HEK293 (cell line): ENCODE results near the gene TEPSIN.

Experiments used
- CTCF ChIA-PET: fragments of 350-600 bp; formaldehyde crosslinking; extraction: SDS; loops from one replicate; lab custom pipeline; 2021; ENCODE audit warnings: antibody characterized with exemption; lab: Yijun Ruan, JAX
- POLR2A ChIA-PET: fragments of 300-600 bp; formaldehyde crosslinking; extraction: SDS; loops from one replicate; lab custom pipeline; 2020; ENCODE audit warnings: antibody characterized with exemption, inconsistent platforms; lab: Yijun Ruan, JAX
- H3K27ac ChIP-seq: fragments of 200-500 bp; sonication (Bioruptor generic); 2 replicates; pipeline ENCODE4 v1.5.1; 2014; ENCODE audit warnings: low read depth, low read length, control low read depth, inconsistent platforms; ENCODE audit errors: extremely low read depth
- H3K36me3 ChIP-seq, 2 experiments: fragments of 200-500 bp in 1 of 2; sonication (Bioruptor generic) in 1 of 2; 1 replicate in 1 of 2; 2 replicates in 1 of 2; pipeline ENCODE4 v1.5.1; 2014 to 2017; ENCODE audit warnings: inconsistent platforms in 2 of 2, low read length in 2 of 2; ENCODE audit not compliant: control insufficient read depth in 2 of 2, insufficient read depth in 1 of 2
- H3K4me1 ChIP-seq: fragments of 200-500 bp; sonication (Bioruptor generic); 2 replicates; pipeline ENCODE4 v1.5.1; 2014; ENCODE audit warnings: mild to moderate bottlenecking, low read length, inconsistent platforms; ENCODE audit not compliant: control insufficient read depth, insufficient read depth
- H3K4me3 ChIP-seq: 2 replicates; pipeline ENCODE4 v1.5.1; 2011; ENCODE audit warnings: low read depth, mild to moderate bottlenecking, control low read depth, low read length, moderate library complexity
- H3K9me3 ChIP-seq: fragments of 200-500 bp; sonication (Bioruptor generic); 2 replicates; pipeline ENCODE4 v1.5.1; 2014; ENCODE audit warnings: low read depth, low read length, inconsistent platforms; ENCODE audit not compliant: control insufficient read depth, insufficient read depth
- BCL11B ChIP-seq: fragments of 450-650 bp; formaldehyde crosslinking; IDR thresholded peaks from 2 replicates; pipeline ENCODE4 v1.5.1; 2016; ENCODE audit warnings: low read depth, missing biosample characterization, missing genetic modification characterization
- SP3 ChIP-seq: fragments of 450-650 bp; formaldehyde crosslinking; IDR thresholded peaks from 2 replicates; pipeline ENCODE4 v1.5.1; 2016; ENCODE audit warnings: missing biosample characterization, missing genetic modification characterization
- ZNF133 ChIP-seq: fragments of 450-650 bp; formaldehyde crosslinking; IDR thresholded peaks from 2 replicates; pipeline ENCODE4 v1.5.1; 2016; ENCODE audit warnings: missing biosample characterization, missing genetic modification characterization
- ZNF2 ChIP-seq: fragments of 450-650 bp; formaldehyde crosslinking; IDR thresholded peaks from 2 replicates; pipeline ENCODE4 v1.5.1; 2016; ENCODE audit warnings: missing biosample characterization, missing genetic modification characterization
- ZNF37A ChIP-seq: fragments of 450-650 bp; IDR thresholded peaks from 2 replicates; pipeline ENCODE4 v1.5.1; 2018; ENCODE audit warnings: missing biosample characterization, missing genetic modification characterization
- ZNF514 ChIP-seq: fragments of 450-650 bp; formaldehyde crosslinking; IDR thresholded peaks from 2 replicates; pipeline ENCODE4 v1.5.1; 2016; ENCODE audit warnings: missing biosample characterization, missing genetic modification characterization
- ZNF558 ChIP-seq: fragments of 450-650 bp; formaldehyde crosslinking; IDR thresholded peaks from 2 replicates; pipeline ENCODE4 v1.5.1; 2016; ENCODE audit warnings: missing biosample characterization, missing genetic modification characterization
- ZNF623 ChIP-seq: fragments of 450-650 bp; formaldehyde crosslinking; IDR thresholded peaks from 2 replicates; pipeline ENCODE4 v1.5.1; 2016; ENCODE audit warnings: missing biosample characterization, missing genetic modification characterization
- ZNF626 ChIP-seq: fragments of 450-650 bp; sonication (Bioruptor Pico); formaldehyde crosslinking; IDR thresholded peaks from 2 replicates; pipeline ENCODE4 v1.5.1; 2018; ENCODE audit warnings: missing biosample characterization, missing genetic modification characterization, inconsistent platforms
- ZNF670 ChIP-seq: fragments of 450-650 bp; formaldehyde crosslinking; IDR thresholded peaks from 2 replicates; pipeline ENCODE4 v1.5.1; 2016; ENCODE audit warnings: missing biosample characterization, missing genetic modification characterization, low read depth
- ZNF837 ChIP-seq: fragments of 450-650 bp; formaldehyde crosslinking; IDR thresholded peaks from 2 replicates; pipeline ENCODE4 v1.5.1; 2016; ENCODE audit warnings: missing biosample characterization, missing genetic modification characterization
- TF ChIP-seq, protein P1 (sequence below): fragments of 450-650 bp; formaldehyde crosslinking; IDR thresholded peaks from 2 replicates; pipeline ENCODE4 v1.5.1; 2016; ENCODE audit warnings: missing biosample characterization, missing genetic modification characterization
- TF ChIP-seq, protein P2 (sequence below): fragments of 450-650 bp; formaldehyde crosslinking; IDR thresholded peaks from 2 replicates; pipeline ENCODE4 v1.5.1; 2017; ENCODE audit warnings: missing biosample characterization, missing genetic modification characterization
- TF ChIP-seq, protein P3 (sequence below): fragments of 450-650 bp; formaldehyde crosslinking; conservative IDR thresholded peaks from 2 replicates; pipeline ENCODE4 v1.5.1; 2016; ENCODE audit warnings: low read depth, missing biosample characterization, missing genetic modification characterization
- TF ChIP-seq, protein P4 (sequence below): fragments of 450-650 bp; formaldehyde crosslinking; IDR thresholded peaks from 2 replicates; pipeline ENCODE4 v1.5.1; 2016; ENCODE audit warnings: missing biosample characterization, missing genetic modification characterization
- TF ChIP-seq, protein P5 (sequence below): fragments of 450-650 bp; formaldehyde crosslinking; IDR thresholded peaks from 2 replicates; pipeline ENCODE4 v1.5.1; 2016; ENCODE audit warnings: missing biosample characterization, missing genetic modification characterization, borderline replicate concordance
- TF ChIP-seq, protein P6 (sequence below): fragments of 450-650 bp; formaldehyde crosslinking; conservative IDR thresholded peaks from 2 replicates; pipeline ENCODE4 v1.5.1; 2016; ENCODE audit warnings: low read depth, missing biosample characterization, missing genetic modification characterization

Gene TEPSIN

DNA sequence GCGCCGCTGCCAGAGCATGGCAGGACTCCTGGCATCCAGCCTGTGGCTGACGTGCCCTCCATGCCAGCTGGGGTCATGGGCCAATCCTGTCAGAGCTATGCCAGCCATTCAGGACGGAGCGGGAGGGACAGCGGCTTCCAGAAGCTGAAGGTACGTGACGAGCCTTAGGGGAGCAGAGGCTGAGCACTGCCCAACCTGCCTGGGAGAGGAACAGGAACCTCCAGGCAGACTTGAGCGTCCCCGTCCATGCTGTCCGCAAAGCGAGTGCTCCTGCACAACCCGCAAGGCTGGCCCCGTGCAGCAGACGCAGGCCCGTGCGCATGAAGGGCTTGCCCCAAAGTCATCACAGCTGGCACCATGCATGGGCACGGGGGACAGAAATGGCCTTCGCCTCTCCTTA is 21.8 kb upstream of the TEPSIN start:
- Histone ChIP-seq H3K4me3 (no peak overlapping the region), H3K4me1 (no peaks in the 10 kb centered on the region), H3K36me3 (peaks cover 0 to 83% of the 10 kb centered on the region in 2 experiments; a peak in 2 of 3 replicates), H3K9me3 (no peaks in the 10 kb centered on the region), H3K27ac (no peak overlapping the region)
- TF ChIP-seq ZNF626 = no peak
- TF ChIP-seq, protein P1, sequence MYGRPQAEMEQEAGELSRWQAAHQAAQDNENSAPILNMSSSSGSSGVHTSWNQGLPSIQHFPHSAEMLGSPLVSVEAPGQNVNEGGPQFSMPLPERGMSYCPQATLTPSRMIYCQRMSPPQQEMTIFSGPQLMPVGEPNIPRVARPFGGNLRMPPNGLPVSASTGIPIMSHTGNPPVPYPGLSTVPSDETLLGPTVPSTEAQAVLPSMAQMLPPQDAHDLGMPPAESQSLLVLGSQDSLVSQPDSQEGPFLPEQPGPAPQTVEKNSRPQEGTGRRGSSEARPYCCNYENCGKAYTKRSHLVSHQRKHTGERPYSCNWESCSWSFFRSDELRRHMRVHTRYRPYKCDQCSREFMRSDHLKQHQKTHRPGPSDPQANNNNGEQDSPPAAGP = no peak
- TF ChIP-seq, protein P2, sequence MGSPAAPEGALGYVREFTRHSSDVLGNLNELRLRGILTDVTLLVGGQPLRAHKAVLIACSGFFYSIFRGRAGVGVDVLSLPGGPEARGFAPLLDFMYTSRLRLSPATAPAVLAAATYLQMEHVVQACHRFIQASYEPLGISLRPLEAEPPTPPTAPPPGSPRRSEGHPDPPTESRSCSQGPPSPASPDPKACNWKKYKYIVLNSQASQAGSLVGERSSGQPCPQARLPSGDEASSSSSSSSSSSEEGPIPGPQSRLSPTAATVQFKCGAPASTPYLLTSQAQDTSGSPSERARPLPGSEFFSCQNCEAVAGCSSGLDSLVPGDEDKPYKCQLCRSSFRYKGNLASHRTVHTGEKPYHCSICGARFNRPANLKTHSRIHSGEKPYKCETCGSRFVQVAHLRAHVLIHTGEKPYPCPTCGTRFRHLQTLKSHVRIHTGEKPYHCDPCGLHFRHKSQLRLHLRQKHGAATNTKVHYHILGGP (tag by site-specific recombination) = no peak
- TF ChIP-seq, protein P3, sequence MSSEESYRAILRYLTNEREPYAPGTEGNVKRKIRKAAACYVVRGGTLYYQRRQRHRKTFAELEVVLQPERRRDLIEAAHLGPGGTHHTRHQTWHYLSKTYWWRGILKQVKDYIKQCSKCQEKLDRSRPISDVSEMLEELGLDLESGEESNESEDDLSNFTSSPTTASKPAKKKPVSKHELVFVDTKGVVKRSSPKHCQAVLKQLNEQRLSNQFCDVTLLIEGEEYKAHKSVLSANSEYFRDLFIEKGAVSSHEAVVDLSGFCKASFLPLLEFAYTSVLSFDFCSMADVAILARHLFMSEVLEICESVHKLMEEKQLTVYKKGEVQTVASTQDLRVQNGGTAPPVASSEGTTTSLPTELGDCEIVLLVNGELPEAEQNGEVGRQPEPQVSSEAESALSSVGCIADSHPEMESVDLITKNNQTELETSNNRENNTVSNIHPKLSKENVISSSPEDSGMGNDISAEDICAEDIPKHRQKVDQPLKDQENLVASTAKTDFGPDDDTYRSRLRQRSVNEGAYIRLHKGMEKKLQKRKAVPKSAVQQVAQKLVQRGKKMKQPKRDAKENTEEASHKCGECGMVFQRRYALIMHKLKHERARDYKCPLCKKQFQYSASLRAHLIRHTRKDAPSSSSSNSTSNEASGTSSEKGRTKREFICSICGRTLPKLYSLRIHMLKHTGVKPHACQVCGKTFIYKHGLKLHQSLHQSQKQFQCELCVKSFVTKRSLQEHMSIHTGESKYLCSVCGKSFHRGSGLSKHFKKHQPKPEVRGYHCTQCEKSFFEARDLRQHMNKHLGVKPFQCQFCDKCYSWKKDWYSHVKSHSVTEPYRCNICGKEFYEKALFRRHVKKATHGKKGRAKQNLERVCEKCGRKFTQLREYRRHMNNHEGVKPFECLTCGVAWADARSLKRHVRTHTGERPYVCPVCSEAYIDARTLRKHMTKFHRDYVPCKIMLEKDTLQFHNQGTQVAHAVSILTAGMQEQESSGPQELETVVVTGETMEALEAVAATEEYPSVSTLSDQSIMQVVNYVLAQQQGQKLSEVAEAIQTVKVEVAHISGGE = no peak
- no peak for TF ChIP-seq ZNF558
- TF ChIP-seq ZNF623 (tag by site-specific recombination) = no peak
- POLR2A ChIA-PET = no interaction called here
- CTCF ChIA-PET = no interaction called here

DNA sequence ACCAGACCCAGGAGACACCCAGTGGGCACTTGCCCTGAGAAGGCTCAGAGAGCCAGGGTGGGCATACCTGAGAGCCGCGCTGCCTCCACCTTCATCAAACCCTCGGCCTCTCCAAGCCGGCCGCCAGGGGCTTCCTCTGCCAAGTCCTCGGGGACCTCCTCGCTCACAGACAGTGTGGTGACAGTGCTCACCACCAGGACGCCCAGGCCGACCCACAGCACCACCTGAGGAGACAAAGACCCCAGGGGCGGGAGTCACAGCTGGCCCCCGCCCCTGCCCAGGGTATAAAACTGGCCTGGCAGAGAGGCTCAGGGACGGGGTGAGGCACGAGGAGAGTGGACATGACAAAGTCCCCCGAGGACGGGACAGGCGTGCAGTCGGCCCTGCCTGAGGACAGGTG is 21.3 kb upstream of the TEPSIN start:
- Histone ChIP-seq H3K4me1 (peaks cover 2% of the 10 kb centered on the region; the same call in 1 of the 2 replicates), H3K9me3 (no peaks in the 10 kb centered on the region), H3K27ac (no peak overlapping the region), H3K36me3 (peaks cover 0 to 78% of the 10 kb centered on the region in 2 experiments; a peak in 2 of 3 replicates), H3K4me3 (no peak overlapping the region)
- ChIA-PET CTCF (no interaction called here), POLR2A (interaction anchor here (0.9 kb wide), 1 partner anchor 9 kb away, joined by 4 read pairs; no protein-coding TSS in a partner anchor)
- TF ChIP-seq ZNF2 (tag by site-specific recombination) = no peak
- TF ChIP-seq BCL11B = no peak
- no peak for TF ChIP-seq ZNF37A (tag by site-specific recombination)
- no peak for TF ChIP-seq ZNF670
- TF ChIP-seq, protein P4, sequence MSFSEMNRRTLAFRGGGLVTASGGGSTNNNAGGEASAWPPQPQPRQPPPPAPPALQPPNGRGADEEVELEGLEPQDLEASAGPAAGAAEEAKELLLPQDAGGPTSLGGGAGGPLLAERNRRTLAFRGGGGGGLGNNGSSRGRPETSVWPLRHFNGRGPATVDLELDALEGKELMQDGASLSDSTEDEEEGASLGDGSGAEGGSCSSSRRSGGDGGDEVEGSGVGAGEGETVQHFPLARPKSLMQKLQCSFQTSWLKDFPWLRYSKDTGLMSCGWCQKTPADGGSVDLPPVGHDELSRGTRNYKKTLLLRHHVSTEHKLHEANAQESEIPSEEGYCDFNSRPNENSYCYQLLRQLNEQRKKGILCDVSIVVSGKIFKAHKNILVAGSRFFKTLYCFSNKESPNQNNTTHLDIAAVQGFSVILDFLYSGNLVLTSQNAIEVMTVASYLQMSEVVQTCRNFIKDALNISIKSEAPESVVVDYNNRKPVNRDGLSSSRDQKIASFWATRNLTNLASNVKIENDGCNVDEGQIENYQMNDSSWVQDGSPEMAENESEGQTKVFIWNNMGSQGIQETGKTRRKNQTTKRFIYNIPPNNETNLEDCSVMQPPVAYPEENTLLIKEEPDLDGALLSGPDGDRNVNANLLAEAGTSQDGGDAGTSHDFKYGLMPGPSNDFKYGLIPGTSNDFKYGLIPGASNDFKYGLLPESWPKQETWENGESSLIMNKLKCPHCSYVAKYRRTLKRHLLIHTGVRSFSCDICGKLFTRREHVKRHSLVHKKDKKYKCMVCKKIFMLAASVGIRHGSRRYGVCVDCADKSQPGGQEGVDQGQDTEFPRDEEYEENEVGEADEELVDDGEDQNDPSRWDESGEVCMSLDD (tag by site-specific recombination) = no peak
- no peak for TF ChIP-seq ZNF514 (tag by site-specific recombination)
- no peak for TF ChIP-seq SP3 (tag by site-specific recombination)
- TF ChIP-seq, protein P5, sequence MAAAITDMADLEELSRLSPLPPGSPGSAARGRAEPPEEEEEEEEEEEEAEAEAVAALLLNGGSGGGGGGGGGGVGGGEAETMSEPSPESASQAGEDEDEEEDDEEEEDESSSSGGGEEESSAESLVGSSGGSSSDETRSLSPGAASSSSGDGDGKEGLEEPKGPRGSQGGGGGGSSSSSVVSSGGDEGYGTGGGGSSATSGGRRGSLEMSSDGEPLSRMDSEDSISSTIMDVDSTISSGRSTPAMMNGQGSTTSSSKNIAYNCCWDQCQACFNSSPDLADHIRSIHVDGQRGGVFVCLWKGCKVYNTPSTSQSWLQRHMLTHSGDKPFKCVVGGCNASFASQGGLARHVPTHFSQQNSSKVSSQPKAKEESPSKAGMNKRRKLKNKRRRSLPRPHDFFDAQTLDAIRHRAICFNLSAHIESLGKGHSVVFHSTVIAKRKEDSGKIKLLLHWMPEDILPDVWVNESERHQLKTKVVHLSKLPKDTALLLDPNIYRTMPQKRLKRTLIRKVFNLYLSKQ = no peak
- no peak for TF ChIP-seq ZNF837 (tag by site-specific recombination)
- TF ChIP-seq, protein P6, sequence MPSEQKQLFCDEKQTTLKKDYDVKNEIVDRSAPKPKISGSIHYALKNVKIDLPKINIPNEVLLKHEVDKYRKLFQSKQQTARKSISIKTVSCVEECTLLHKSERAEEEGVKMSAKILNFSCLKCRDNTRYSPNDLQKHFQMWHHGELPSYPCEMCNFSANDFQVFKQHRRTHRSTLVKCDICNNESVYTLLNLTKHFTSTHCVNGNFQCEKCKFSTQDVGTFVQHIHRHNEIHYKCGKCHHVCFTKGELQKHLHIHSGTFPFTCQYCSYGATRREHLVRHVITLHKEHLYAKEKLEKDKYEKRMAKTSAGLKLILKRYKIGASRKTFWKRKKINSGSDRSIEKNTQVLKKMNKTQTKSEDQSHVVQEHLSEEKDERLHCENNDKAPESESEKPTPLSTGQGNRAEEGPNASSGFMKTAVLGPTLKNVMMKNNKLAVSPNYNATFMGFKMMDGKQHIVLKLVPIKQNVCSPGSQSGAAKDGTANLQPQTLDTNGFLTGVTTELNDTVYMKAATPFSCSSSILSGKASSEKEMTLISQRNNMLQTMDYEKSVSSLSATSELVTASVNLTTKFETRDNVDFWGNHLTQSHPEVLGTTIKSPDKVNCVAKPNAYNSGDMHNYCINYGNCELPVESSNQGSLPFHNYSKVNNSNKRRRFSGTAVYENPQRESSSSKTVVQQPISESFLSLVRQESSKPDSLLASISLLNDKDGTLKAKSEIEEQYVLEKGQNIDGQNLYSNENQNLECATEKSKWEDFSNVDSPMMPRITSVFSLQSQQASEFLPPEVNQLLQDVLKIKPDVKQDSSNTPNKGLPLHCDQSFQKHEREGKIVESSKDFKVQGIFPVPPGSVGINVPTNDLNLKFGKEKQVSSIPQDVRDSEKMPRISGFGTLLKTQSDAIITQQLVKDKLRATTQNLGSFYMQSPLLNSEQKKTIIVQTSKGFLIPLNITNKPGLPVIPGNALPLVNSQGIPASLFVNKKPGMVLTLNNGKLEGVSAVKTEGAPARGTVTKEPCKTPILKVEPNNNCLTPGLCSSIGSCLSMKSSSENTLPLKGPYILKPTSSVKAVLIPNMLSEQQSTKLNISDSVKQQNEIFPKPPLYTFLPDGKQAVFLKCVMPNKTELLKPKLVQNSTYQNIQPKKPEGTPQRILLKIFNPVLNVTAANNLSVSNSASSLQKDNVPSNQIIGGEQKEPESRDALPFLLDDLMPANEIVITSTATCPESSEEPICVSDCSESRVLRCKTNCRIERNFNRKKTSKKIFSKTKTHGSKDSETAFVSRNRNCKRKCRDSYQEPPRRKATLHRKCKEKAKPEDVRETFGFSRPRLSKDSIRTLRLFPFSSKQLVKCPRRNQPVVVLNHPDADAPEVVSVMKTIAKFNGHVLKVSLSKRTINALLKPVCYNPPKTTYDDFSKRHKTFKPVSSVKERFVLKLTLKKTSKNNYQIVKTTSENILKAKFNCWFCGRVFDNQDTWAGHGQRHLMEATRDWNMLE (tag by site-specific recombination) = no peak
- TF ChIP-seq ZNF133 = no peak
